GM19438 (cell line): Measurements from ENCODE around the gene QRFP.
"Not testable (repeated sequence)": the region's sequence is repeated elsewhere in the genome, so short reads cannot be mapped to it uniquely, and the experiment has no call there.

Source experiments
- ATAC-seq: cut with Tn5 transposase; IDR thresholded peaks from one replicate; pipeline ENCODE4 v1.9.1; 2021; ENCODE audit warnings: low read depth; ENCODE audit not compliant: unreplicated experiment

QRFP gene

GRCh38 chr9:130858739-130859705, 37.6 kb downstream of the QRFP start:
- ATAC-seq = no peak

GRCh38 chr9:130857864-130858738, 38.5 kb downstream of the QRFP start:
- ATAC-seq = no peak

DNA sequence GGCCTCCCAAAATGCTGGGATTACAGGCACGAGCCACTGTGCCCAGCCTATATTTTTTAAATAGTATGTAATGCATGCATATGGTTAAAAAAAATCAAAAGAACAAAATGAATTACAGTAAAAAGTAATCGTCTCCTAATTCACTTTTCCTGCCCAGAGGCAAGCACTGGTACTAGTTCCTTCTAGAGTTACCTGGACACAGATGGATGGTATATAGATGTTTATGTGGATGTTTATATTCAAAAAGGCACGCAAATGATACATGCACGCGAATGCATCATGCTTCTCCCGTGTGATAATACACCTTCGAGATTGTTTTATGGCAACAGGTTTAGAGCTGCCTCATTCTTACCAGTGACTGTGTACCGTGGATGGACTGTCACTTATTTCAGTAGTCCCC, 40.1 kb downstream of the QRFP start:
- no peak for ATAC-seq

DNA sequence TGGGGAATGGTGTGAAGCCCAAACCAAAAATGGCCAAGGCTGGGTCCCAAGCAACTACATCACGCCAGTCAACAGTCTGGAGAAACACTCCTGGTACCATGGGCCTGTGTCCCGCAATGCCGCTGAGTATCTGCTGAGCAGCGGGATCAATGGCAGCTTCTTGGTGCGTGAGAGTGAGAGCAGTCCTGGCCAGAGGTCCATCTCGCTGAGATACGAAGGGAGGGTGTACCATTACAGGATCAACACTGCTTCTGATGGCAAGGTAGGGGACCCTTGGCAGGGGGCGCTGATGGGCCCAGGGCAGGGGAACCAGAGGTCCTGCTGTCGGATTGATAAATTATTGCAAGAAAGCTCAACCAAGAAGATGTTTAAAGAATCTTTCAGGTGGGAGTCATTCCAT, 41.8 kb downstream of the QRFP start:
- no peak for ATAC-seq

DNA sequence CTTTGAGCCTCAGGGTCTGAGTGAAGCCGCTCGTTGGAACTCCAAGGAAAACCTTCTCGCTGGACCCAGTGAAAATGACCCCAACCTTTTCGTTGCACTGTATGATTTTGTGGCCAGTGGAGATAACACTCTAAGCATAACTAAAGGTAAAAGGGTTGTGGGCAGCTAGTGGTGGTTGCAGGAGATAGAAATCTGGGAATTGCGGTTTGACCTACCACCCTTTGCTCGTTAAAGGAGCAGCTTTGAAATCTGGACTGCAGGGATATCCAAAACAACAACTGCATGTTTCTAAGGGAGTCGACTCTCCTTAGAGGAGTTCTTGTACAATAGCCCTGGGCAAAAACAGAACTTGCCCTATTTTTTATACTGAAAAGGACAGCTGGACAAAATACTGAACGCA, 42.5 kb downstream of the QRFP start:
- ATAC-seq = no peak

- ATAC-seq = no peak
Measured at GRCh38 chr9:130852801-130853200, 43.8 kb downstream of the QRFP start.

DNA sequence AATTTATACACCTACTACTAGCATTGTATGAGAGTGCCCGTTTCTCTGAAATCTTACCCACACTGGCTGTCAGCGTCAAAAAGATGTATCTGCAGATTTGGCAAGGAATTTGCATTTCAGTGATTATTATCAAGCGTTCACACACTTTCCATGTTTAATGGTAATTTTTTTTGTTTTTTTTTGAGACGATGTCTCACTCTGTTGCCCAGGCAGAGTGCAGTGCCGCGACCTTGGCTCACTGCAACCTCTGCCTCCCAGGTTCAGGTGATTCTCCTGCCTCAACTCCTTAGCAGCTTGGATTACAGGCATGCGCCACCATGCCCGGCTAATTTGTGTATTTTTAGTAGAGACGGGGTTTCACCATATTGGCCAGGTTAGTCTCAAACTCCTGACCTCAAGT, 47.3 kb downstream of the QRFP start:
- ATAC-seq = no peak

GRCh38 chr9:130848514-130848913, 48.1 kb downstream of the QRFP start:
- not testable (repeated sequence) for ATAC-seq

DNA sequence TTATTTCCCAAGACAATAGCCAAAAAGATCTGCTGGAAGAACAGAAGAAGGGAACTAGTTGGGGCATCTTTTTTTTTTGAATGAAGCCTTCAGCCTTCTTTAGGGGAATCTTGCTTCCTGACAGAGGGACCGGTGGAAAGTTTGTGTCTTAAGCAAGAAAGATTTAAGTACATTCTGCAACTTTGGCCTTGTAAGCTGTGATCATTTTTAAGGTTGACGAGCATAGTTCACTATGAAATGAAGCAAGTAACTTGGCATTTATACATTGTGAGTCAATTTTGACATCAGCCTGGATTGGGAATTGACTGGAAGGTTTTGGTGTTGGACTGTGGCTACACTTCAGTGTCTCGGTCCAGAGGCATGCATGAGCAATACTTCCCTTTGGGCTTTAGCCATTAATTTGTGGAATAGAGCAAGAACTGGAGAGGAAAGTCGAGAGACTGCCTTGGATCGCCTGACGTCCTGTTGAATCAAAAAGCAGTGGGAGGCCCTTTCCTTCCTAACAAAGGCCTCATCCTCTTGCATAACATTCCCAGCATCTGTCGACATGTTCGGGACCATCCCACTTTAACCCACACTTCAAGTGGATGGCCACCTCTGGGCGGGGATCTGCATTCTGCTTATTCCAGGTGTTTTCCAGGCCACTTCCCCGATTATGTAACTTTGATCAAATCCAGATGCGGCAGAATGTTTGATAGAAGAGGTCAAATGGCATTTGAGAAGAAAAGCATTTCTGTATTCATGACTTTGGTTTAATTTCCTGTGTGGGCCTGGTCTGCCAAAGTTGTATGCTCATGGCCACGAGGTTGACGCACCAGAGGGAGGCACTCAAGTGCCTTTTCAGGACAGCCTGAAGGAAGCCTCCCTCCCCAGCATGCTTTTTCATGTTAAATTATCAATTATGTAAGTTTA, 49.0 kb downstream of the QRFP start:
- no peak for ATAC-seq

DNA sequence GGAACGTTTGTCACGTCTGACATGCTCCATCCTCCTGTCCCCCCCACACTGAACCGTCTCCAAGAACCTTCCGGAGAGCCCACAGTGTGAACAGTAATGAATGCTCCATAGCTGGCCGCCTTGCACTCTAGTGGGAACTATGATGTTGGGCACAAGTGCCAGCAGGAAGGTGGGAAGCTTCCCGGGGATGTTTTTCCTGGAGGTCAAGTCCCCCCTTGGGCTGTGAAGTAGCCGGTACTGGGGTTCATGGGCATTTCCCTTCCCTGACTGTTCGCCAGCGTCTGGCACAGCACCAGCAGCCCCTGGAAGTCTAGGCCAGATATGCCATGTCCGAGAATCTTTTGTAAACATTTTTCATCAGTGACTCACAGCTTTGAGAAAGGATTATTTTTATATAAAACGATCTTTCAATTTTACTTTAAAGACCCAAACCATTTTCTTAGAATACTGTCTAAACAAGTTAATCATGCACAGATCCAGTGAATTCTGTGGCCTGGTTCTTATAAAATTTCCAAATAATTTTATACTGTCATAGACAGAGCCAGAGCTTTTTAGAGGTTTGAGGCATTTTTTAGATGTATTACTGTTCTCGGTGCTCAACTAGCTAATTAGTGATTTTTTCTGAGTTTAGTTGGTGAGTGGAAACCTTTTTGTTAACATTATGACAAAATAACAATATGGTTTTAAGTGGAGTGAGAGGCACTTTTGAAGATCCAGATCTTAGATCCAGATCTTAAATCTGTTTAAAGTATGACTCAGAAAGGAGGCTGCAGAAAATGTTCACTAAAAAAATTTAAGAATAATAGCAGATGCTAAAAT, 49.9 kb downstream of the QRFP start:
- ATAC-seq = no peak

- ATAC-seq = no peak
Measured at GRCh38 chr9:130845901-130846481, 50.6 kb downstream of the QRFP start.

GRCh38 chr9:130845254-130845653, 51.4 kb downstream of the QRFP start:
- no peak for ATAC-seq

DNA sequence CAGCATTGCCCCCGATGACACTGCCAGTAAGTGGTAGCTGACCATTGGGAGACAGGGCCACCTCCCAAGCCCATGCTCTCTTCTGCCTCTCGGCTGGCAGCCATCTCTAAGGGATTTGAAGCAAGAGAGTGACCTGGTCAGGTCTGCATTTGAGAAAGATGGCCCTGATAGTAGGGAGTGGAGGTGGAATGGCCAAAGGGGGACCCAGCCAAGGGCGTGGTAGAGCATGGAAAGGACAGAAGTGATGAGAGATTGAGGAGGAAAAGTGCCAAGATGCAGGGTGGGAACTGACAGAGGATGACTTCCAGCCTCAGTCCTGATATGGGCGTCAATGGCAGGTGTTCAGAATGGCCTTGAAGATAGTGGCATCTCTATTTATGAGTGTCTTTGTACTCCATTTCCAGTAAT, 52.6 kb downstream of the QRFP start:
- no peak for ATAC-seq

DNA sequence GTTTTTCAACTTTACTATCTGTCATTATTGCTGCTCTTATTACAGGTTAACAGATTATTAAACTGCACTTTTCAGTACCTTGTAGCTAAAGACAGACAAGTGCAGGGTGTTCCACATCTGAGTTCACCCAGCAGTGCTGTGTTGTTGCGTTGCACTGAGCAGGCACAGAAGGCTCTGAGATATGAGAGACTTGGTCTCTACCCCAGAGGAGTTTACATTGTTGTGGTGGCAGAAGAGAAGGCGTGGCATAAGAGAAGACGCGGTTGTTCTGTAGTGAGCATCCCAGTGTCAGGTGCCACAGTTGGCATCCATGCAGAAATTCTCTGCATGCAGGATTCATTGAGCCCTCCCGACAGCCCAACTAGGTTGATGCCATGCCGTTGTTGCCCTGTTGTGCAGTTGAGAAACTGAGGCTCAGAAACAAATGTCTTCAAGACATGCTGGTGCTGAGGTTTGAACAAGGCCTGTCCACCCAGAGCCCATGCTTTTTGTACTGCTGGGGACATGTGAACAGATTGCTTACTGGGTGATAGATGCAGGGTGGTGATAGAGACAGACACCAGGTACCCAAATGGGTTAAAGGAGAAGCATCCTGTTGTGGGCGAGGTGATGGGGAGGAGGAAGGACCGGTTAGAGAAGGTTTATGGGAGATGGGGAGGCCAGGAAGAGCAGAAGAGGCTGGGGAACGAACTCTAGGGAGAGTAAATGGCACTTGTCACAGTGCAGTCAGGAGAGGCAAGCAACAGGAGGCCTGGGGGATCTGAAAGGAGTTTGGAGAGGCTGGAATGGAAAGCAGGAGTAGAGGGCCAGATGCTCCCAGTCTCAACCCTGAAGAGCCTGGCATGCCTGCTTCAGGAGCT, 53.3 kb downstream of the QRFP start:
- ATAC-seq = no peak
